Uterus (tissue), 2 donors: ENCODE data around the gene DDX51.
"Not testable (repeated sequence)": the region's sequence is repeated elsewhere in the genome, so short reads cannot be mapped to it uniquely, and the experiment has no call there.

Experiments
- POLR2A ChIP-seq, 2 donors: fragments of 450-650 bp; IDR thresholded peaks; one replicate each; pipeline ENCODE4 v1.6.1; 2016; ENCODE audit warnings: antibody characterized with exemption in 2 of 2, mild to moderate bottlenecking in 1 of 2, moderate library complexity in 1 of 2
- TF ChIP-seq, protein P1 (sequence below), 4 experiments: fragments of 200-600 bp in 2 of 4; fragments of 450-650 bp in 2 of 4; sonication (generic) in 2 of 4; IDR thresholded peaks; one replicate each; pipeline ENCODE4 v1.5.1; 2016 to 2019; ENCODE audit warnings: antibody characterized with exemption in 4 of 4, mild to moderate bottlenecking in 2 of 4, moderate library complexity in 1 of 4

DNA sequence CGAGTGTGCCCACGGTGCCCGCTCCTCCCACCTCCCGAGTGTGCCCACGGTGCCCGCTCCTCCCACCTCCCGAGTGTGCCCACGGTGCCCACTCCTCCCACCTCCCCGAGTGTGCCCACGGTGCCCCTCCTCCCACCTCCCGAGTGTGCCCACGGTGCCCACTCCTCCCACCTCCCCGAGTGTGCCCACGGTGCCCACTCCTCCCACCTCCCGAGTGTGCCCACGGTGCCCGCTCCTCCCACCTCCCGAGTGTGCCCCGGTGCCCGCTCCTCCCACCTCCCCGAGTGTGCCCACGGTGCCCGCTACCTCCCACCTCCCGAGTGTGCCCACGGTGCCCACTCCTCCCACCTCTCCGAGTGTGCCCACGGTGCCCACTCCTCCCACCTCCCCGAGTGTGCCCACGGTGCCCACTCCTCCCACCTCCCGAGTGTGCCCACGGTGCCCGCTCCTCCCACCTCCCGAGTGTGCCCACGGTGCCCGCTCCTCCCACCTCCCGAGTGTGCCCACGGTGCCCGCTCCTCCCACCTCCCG is 9.4 kb downstream of the DDX51 start:
- TF ChIP-seq, protein P1, sequence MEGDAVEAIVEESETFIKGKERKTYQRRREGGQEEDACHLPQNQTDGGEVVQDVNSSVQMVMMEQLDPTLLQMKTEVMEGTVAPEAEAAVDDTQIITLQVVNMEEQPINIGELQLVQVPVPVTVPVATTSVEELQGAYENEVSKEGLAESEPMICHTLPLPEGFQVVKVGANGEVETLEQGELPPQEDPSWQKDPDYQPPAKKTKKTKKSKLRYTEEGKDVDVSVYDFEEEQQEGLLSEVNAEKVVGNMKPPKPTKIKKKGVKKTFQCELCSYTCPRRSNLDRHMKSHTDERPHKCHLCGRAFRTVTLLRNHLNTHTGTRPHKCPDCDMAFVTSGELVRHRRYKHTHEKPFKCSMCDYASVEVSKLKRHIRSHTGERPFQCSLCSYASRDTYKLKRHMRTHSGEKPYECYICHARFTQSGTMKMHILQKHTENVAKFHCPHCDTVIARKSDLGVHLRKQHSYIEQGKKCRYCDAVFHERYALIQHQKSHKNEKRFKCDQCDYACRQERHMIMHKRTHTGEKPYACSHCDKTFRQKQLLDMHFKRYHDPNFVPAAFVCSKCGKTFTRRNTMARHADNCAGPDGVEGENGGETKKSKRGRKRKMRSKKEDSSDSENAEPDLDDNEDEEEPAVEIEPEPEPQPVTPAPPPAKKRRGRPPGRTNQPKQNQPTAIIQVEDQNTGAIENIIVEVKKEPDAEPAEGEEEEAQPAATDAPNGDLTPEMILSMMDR (IDR thresholded peaks at IDR 0.05): not testable (repeated sequence)
- TF ChIP-seq POLR2A (IDR thresholded peaks at IDR 0.05): not testable (repeated sequence)
